Measurements from ENCODE around the gene ST6GALNAC1. TPM values are rescaled to one million over a fixed set of nuclear protein-coding genes. Genes with fewer than 3 reads are reported as not detected.

Gene ST6GALNAC1
- total and polyA plus RNA-seq, 8 donors = 2.1 to 46.0 (median 3.4) TPM

DNA sequence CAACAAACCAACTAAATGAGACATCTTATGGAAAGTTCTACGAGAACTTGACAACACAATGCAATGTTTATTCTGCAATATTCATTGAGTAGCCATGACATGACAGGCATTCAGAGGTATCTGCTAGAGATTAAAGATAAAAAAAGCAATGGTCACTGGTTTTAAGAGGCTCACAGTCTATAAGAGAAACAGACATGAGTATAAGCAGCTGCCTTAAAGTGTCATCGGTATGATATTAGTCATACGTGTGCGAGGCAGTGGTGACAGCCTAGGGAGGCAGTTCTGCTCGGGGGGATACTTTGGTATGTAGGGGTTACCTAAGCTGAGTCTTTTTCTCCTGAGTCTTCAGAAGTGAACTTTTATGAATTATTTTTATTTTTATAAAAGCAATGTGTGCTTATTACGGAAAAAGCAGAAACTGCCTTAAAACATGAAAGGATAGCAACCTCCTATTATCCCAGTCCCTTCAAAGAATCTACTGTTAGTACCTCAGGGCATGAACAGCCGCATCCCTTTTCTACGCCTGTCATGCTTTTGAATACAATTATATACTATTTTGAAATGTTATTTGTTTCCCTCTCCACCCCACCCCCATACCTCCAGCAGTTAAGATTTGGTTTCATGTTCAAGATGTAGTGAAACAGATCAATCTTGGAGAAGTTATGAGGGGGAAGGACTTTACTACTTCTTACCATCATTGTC, 7.7 kb downstream of the ST6GALNAC1 start:
- no peak overlapping the region for H3K27ac ChIP-seq
- H3K9me3 ChIP-seq = no peaks in the 10 kb centered on the region
- TF ChIP-seq, protein P1, sequence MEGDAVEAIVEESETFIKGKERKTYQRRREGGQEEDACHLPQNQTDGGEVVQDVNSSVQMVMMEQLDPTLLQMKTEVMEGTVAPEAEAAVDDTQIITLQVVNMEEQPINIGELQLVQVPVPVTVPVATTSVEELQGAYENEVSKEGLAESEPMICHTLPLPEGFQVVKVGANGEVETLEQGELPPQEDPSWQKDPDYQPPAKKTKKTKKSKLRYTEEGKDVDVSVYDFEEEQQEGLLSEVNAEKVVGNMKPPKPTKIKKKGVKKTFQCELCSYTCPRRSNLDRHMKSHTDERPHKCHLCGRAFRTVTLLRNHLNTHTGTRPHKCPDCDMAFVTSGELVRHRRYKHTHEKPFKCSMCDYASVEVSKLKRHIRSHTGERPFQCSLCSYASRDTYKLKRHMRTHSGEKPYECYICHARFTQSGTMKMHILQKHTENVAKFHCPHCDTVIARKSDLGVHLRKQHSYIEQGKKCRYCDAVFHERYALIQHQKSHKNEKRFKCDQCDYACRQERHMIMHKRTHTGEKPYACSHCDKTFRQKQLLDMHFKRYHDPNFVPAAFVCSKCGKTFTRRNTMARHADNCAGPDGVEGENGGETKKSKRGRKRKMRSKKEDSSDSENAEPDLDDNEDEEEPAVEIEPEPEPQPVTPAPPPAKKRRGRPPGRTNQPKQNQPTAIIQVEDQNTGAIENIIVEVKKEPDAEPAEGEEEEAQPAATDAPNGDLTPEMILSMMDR (IDR thresholded peaks at IDR 0.05) = no peak
- no peaks in the 10 kb centered on the region for H3K27me3 ChIP-seq
- no peaks in the 10 kb centered on the region for H3K36me3 ChIP-seq
- DNase-seq (no peak), ATAC-seq (no peak)
- intact Hi-C loops (cut with DNase I) = no loop called here
- H3K4me1 ChIP-seq = peaks cover 0 to 9% of the 10 kb centered on the region in 2 donors
- no peak overlapping the region for H3K4me3 ChIP-seq

DNA sequence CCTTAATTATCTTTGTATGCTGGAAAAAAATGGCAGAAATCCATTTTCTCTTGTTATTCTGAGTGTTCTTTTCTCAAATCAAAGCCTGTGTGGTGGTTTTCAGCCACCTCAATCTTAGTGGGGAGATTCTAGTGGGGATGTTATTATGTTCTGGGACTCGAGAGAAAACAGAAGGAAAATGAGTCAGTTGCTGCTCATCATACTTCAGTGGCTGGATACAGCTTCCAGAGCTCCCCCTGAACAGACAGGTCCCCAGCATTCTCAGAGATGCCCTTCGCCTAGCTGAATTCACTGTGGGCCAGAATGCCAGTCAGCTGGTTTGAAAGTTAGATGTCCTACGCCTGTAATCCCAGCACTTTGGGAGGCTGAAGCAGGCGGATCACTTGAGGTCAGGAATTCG, 8.5 kb downstream of the ST6GALNAC1 start:
- H3K27ac ChIP-seq = no peak overlapping the region
- no peaks in the 10 kb centered on the region for H3K36me3 ChIP-seq
- DNase-seq (no peak), ATAC-seq (no peak)
- TF ChIP-seq, protein P1 (IDR thresholded peaks at IDR 0.05) = no peak
- no peak overlapping the region for H3K4me3 ChIP-seq
- H3K27me3 ChIP-seq = no peaks in the 10 kb centered on the region
- peaks cover 0 to 2% of the 10 kb centered on the region in 2 donors for H3K4me1 ChIP-seq
- no peaks in the 10 kb centered on the region for H3K9me3 ChIP-seq
- intact Hi-C loops (cut with DNase I) = no loop called here

- no peaks in the 10 kb centered on the region for H3K9me3 ChIP-seq
- no peaks in the 10 kb centered on the region for H3K36me3 ChIP-seq
- H3K27me3 ChIP-seq = no peaks in the 10 kb centered on the region
- intact Hi-C loops (cut with DNase I) = no loop called here
- H3K4me3 ChIP-seq = no peak overlapping the region
- H3K4me1 ChIP-seq = no peaks in the 10 kb centered on the region
- DNase-seq (no peak), ATAC-seq (no peak)
- no peak overlapping the region for H3K27ac ChIP-seq
- TF ChIP-seq, protein P1 (IDR thresholded peaks at IDR 0.05) = no peak
These were observed 9.8 kb downstream of the ST6GALNAC1 start for GRCh38 chr17:76633628-76634328.

GRCh38 chr17:76631821-76632565, 11.6 kb downstream of the ST6GALNAC1 start:
- H3K4me1 ChIP-seq = no peaks in the 10 kb centered on the region
- H3K27me3 ChIP-seq = no peaks in the 10 kb centered on the region
- ATAC-seq (peak; percentile 95), DNase-seq (peak in 2 of 4 donors; percentile 61 to 79)
- intact Hi-C loops (cut with DNase I) = no loop called here
- TF ChIP-seq, protein P1 (IDR thresholded peaks at IDR 0.05) = no peak
- peaks cover 0 to 3% of the 10 kb centered on the region in 2 donors for H3K36me3 ChIP-seq
- no peak overlapping the region for H3K4me3 ChIP-seq
- H3K27ac ChIP-seq = peak overlapping the region in 1 of 2 donors; percentile 13
- no peaks in the 10 kb centered on the region for H3K9me3 ChIP-seq

DNA sequence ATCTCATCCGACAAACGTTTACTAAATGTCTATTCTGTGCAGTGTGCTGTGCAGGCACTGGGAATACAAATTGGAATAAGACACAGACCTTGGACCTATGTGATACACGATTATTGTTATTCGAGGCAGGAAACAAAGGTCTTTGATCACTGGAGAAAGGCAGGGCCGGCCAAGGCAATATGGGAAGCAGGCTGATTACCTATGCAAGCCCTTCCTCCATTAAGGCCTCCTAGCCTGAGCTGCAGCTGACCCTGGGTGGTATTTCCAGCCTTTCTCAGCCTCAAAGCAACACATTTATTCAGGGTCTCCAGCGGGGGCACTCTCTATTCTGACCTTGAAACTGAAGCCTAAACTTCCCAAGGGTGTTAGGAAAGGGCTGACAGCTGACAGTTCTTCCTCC, 13.4 kb downstream of the ST6GALNAC1 start:
- no peak for DNase-seq
- Histone ChIP-seq H3K9me3 (no peaks in the 10 kb centered on the region), H3K36me3 (peaks cover 0 to 3% of the 10 kb centered on the region in 2 donors), H3K4me3 (no peak overlapping the region), H3K4me1 (no peaks in the 10 kb centered on the region), H3K27ac (no peak overlapping the region), H3K27me3 (no peaks in the 10 kb centered on the region)
- ATAC-seq = no peak
- intact Hi-C loops (cut with DNase I) = no loop called here
- TF ChIP-seq, protein P1 (IDR thresholded peaks at IDR 0.05) = no peak
